Daoy (cell line): ENCODE results near the gene LAMC1. TPM values are rescaled to one million over a fixed set of nuclear protein-coding genes. Genes with fewer than 3 reads are reported as not detected.

Experiments
- DNase-seq: peaks from one replicate; pipeline ENCODE4 v3.0.0-alpha.2; 2015; ENCODE audit warnings: low read depth
- total RNA-seq: library from RNA; depleted of rRNA; stranded (reverse); fragments of >200 nt; shearing (Covaris generic); gene quantifications from 2 replicates; pipeline ENCODE4 v1.2.3, GENCODE V29; 2014

The LAMC1 gene
- total RNA-seq, 1 experiment from 2014 or later, result 117 TPM

- DNase-seq, result no peak
Observed at GRCh38 chr1:183021405-183022201, 1.6 kb upstream of the LAMC1 start.

DNA sequence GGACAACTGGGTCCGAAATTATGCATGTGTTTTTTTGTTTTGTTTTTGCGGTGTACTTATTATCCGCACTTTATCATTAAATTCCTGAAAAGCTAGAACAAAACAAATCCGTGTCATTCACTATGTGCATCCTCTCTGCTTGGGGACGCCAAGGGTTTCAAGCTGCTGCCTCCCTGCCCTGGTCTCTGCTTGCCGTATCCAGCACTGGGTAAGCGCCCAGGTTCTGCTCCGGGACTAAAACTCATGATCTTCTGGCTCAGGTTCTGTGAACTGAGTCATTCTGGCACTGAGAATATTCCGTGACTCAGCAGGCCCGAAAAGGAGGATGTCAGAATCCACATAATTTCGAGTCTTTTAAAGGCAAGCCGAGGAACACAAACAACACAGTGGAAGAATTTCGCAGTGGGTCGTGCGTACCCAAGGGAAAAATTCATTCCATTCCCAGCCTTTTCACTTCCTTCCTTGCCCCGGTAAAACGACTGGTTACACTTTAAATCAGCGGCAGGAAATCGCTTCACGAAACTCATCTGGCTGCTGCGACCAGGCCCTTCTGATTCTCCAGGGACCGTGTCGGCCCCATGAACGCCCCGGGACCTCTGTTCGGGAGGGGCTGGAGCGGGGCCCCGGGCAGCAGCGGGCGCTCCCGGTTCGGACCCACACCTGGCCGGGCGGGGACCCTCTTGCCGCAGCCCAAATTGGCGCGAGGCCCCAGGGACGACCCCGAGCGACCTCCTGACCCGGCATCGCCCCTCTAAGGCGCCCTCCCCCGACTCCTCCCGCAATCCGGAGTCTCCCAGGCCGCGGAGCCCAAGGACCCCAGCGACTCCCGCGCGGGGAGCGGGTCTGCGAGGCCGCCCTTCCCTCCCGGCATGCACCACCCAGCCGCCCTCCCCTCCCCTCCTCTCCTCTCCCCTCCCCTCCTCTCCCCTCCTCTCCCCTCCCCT, 746 bp upstream of the LAMC1 start:
- peak; percentile 94 for DNase-seq

- peak; percentile 81 for DNase-seq
Observed at GRCh38 chr1:183023601-183024316, 539 bp downstream of the LAMC1 start.

DNA sequence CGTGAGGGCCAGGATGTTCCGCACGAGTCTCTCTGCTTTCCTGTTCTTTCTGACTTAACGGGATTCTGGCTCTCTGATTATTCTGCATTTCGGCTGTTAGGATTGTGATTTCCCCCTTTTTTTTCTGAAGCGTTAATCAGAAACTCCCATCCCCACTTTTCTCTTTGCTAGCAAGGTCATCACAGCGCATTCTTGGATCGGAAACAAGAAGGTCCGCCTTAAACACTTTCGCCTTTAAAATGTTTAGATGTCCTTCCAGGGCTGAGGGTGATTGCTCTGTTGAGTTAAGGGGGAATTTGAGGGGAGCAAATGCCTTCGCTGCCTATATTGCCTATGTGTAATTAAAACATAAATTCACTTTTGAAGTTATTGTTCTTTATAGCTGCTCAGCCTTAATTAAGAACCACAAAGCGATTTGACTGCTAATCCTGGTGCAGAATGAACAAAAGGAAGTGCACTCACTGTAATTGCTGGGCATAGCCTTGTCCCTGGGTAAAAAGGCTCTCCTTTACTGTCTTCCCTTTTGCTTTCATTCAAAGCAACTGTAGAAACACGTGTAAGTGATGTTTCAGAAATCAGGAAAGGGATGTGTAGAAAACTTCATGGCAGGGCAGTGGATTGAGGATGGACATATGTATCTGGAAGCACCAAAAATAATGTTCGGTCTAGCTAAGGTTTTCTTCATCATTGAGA, 1.2 kb downstream of the LAMC1 start:
- DNase-seq, result no peak

DNA sequence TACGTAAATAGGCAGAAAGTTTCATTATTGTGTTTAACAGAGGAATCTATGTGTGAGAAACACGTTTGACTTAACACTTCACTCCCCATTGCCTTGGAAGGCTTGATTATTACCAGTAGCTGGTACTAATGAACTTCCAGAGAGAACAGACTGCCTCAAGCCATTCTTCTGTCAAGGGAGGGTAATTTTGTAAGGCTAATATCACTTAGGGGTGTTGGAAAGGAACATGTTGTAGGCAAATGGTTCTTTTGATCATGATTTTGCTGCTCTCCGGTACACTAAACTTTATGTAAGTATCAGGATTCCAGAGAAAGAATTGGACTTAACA, 1.8 kb downstream of the LAMC1 start:
- DNase-seq, result no peak

DNA sequence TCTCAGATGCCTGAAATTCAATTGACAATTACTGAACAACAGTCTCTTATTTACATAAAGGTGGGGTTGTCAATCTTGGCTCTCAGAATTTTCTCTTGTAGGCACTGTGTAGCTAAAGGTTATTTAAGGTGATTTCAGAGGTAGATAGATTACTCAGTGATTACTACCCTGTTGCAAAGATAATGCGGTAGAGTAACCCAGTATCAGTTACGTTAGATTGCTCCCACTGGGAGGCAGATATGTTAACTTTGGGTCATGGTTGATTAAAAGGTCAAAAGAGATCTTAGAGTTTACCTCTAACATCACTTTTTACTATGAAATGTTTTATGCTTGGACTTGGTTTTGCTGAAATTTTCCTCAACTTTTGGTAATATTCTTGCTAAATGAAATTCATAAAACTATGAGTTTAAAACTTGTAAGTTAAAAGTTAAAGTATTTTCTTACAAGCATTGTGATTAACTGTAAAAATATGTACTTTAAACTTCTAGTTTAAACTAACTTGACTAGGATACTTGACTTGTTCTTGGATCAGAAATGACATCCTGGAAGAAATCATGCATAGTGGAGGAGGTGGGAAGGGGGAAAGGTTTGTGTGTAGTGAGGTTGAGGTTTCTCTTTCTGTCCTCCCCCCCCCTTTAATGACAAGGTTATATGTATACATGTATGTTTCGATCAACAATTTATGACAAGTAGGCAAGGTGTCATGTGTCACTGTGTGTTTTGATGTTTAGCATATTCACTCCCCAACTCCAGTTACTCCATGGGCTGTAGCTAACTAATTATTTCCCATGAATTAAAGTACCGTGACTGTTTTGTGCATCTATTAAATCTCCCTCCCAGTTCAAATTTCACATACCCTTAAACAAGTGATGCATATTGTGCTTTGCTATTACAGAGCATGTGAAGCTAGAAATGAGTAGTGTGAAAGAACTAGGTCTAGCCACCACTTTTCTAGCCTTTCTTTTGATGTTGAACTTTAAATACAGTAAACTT, 2.9 kb downstream of the LAMC1 start:
- DNase-seq, result no peak

DNA sequence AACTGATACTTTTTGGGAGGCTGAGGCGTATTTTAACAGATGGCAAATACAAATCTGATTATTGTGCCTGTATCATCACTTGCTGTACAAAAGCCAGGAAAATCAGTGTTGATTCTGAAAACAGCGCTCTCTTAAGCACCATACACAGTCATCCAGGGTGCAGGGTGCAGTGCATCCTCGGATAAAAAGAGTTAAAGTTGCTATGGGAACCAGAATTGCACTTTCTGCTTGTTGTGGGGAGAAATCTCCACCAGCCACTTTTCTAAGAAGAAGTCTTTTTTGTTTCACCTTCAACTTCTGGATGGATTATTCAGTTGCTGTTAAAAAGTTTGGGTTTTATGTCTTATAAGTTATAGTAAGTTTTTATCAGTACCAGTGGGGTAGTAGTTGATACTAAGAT, 3.8 kb downstream of the LAMC1 start:
- no peak for DNase-seq

DNA sequence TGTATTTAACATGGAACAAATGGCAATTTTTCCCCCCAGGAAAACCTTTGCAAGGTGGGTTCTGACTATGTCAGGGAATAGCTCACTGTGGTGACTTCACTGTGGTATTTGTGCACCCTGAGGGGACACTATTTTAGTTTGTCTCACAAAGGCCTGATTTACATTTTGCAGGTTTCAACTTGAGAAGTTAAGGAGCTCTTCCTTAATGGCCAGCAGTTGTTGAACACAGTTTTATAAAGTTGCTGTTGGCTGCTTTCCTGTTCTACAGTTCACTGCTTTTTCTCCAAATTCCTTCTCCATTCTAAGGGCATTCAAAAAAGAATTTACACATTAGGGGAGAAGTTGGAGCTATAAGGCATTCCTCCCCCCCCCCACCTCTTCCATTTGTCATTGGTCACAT, 4.6 kb downstream of the LAMC1 start:
- DNase-seq, result no peak

DNA sequence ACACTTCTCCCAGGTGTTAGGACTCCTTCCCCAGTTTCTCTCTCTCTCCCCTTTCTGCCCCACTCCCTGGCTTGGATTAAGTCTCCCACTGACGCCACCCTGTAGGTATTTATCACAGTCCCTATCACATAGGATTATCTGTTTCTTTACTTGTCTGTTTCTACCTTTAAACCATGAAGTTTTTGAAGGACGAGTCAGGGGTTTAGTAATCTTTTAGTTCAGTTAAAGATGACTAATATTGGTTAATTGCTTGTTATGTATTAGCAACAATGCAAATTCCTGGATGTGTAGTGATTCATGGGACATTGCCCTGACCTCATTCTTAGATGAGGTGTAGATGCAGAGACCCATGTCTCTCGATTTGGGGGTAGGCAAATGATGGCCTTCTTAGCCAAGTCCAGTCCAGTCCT, 6.4 kb downstream of the LAMC1 start:
- peak; percentile 73 for DNase-seq

DNA sequence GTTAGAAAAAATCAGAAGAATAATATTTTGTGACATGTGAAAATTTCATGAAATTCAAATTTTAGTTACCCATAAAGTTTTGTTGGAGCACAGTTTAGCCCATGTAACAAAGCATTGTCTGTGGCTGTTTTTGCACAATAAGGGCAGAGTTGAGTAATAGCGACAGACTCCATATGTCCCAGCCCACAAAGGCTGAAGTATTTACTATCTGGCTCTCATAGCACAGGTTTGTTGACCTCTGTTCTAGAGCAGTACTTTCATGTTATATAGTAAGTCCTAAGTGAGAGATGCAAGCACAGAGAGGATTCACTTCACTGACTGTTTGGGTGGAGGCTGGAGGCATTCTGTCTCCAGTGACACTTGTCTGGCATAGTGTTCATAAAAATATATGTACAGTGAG, 6.8 kb downstream of the LAMC1 start:
- no peak for DNase-seq

GRCh38 chr1:183032122-183032921, 9.1 kb downstream of the LAMC1 start:
- DNase-seq, result peak; percentile 77

- no peak for DNase-seq
Observed at GRCh38 chr1:183033205-183033604, 10.0 kb downstream of the LAMC1 start.

- no peak for DNase-seq
Observed at GRCh38 chr1:183034682-183035081, 11.5 kb downstream of the LAMC1 start.

DNA sequence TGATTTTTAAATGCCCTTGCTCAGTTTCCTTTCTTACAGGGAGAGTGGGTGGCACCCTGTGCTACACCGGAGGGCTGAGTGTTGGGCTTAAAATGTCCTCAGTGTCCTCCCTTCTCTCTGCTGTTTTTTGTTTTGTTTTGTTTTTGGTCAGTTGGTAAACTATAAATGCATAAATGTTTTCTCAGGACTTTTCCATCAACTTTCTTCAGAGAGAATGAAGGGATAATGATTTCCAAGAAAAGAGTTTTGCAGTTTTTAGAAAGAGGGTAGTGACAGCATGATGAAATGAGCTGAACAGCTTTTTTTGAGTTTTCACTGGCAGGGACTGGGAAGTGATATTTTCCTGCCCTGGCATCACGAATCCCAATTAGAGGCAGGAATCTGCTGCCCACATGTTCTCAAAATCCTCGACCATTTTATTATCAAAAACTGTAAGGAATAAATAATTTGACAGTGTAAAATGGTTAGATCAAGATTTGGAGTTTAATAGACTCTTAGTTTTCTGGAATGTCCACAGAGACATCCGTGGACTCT, 15.2 kb downstream of the LAMC1 start:
- DNase-seq, result no peak

DNA sequence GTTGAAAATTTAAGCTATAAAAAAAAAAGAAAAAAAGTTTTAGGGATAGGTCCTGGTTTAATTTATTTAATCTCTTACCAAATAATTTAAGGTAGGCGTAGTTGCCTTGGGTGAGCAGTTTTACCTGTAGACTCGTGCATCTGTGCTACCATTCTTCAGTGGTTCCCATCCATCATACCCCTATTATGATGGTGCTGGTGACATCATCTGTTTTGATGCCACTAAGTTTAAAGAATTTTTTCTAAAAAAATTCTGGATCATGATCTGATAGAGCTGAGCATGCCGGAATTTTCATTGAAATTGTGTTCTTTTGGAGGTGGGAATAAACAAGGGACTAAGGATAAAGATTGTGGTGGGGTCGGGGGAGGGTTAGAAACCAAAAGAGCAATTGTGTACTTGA, 15.7 kb downstream of the LAMC1 start:
- DNase-seq, result no peak

DNA sequence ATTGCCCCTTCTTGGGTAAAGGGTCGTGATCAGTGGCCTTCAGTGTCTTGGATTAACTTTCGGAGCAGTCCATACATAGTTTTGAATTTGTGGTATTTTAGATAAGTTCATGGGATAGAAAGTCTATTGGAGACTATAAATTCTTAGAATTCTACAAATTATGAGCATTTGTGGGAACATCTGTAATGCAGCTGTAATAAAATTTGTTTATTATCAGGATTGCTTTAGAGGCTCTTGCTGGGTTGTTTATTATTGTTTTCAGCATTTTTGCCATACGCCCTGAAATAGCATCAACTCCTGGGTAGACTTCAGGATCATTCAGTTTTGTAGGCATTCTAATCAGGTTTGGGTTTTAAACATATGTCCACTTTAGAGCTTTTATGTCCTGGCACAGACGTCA, 16.1 kb downstream of the LAMC1 start:
- DNase-seq, result no peak

DNA sequence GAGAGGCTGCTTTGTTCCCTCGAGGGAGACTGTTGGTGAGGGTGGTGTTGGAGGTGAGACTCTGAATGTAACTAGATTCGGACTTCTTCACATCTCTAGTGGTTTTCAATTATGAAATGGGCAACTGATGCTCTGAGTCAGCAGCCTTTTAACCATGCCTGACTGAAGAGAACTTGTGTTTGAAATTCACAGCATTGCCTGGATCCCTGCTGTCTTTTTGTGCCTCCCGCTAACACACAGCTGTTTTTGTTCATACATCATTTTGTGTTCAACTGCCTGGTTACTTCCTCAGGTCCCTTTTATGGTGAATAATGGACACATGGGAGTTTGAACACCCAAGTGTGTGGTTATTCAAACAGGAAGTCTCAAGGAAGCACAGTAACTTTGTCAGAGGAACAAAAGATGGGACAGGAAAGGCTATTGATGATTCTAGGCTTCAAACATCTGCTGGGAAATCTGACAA, 16.8 kb downstream of the LAMC1 start:
- DNase-seq, result peak; percentile 94

DNA sequence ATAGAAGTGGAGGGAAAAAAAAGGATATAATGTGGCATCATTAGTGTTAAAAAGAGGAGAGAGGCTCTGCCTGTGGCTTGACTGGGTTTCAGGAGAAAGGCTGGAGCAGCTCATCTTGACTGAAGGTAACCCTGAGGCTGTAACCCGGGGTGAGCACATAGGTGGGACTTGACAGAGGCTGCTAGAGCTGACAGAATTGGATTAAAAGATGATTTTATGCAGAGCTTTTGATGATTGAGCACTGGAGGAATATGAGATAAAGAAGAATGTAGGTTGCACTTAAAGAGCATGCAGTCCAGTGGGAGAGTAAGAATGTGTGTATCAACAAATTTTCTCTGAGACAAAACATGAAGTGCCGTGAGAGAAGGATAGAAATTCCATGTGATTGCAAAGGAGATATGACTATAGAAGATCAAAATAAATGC, 17.3 kb downstream of the LAMC1 start:
- no peak for DNase-seq

GRCh38 chr1:183043254-183043653, 20.0 kb downstream of the LAMC1 start:
- DNase-seq, result no peak
